GM12892 (cell line): ENCODE data around the gene RAD51D.

Experiments used
- POLR2A ChIP-seq: IDR thresholded peaks from 2 replicates; pipeline ENCODE4 v1.6.1; 2011; ENCODE audit warnings: low read depth, low read length, control low read depth
- POLR2AphosphoS5 ChIP-seq: IDR thresholded peaks from 2 replicates; pipeline ENCODE4 v1.6.1; 2011; ENCODE audit warnings: low read depth, low read length, control low read depth
- TAF1 ChIP-seq: IDR thresholded peaks from 2 replicates; pipeline ENCODE4 v1.6.1; 2011; ENCODE audit warnings: low read depth, mild to moderate bottlenecking, control low read depth, low read length, borderline replicate concordance

DNA sequence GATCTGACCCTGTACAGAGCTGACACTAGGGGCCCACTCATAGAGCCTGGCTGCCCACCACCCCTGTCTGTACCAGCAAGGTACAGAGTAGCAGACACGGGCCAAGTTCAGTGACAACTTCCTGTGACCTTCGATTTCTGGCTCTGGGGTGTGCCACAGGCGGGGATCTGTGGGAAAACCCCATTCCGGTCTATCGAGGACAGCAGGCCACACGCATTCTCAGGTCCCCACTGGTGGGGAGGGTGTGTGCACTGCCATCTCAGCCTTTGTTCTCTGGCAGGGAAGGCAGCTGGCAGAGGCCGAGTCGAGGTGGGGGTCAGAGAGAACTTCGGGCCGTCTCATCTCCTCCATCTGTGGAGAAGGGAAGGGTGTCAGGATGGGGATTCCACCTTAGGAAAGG is 12.4 kb upstream of the RAD51D start:
- TF ChIP-seq POLR2AphosphoS5 (no peak), POLR2A (no peak), TAF1 (no peak)
